NCI-H446 treated with DMSO at 0.1 percent for 48 hours (cell line): ENCODE results near the gene GPR137B.
"Not testable (repeated sequence)": the region's sequence is repeated elsewhere in the genome, so short reads cannot be mapped to it uniquely, and the experiment has no call there.

ENCODE experiments used
- DNase-seq: peaks from one replicate; lab custom pipeline; 2025; lab: John Stamatoyannopoulos, UW

The GPR137B gene

GRCh38 chr1:236161230-236161629 is 18.9 kb downstream of the GPR137B start:
- DNase-seq, result no peak

- not testable (repeated sequence) for DNase-seq
These were observed 19.4 kb downstream of the GPR137B start for GRCh38 chr1:236161755-236162154.

- DNase-seq, result no peak
These were observed 21.3 kb downstream of the GPR137B start for GRCh38 chr1:236163463-236164153.

- no peak for DNase-seq
These were observed 21.9 kb downstream of the GPR137B start for GRCh38 chr1:236164273-236164672.

- DNase-seq, result no peak
These were observed 23.1 kb downstream of the GPR137B start for GRCh38 chr1:236165238-236165981.

GRCh38 chr1:236166041-236166440 is 23.7 kb downstream of the GPR137B start:
- DNase-seq, result no peak

GRCh38 chr1:236167154-236167553 is 24.8 kb downstream of the GPR137B start:
- DNase-seq, result no peak

- DNase-seq, result no peak
These were observed 25.2 kb downstream of the GPR137B start for GRCh38 chr1:236167578-236167977.

- DNase-seq, result no peak
These were observed 26.5 kb downstream of the GPR137B start for GRCh38 chr1:236168716-236169429.

- DNase-seq, result no peak
These were observed 29.8 kb downstream of the GPR137B start for GRCh38 chr1:236172041-236172579.

GRCh38 chr1:236173174-236173767 is 30.9 kb downstream of the GPR137B start:
- DNase-seq, result no peak

GRCh38 chr1:236175642-236176336 is 33.5 kb downstream of the GPR137B start:
- DNase-seq, result no peak

GRCh38 chr1:236176337-236177336 is 34.3 kb downstream of the GPR137B start:
- DNase-seq, result no peak

- no peak for DNase-seq
These were observed 37.3 kb downstream of the GPR137B start for GRCh38 chr1:236179634-236180033.

- DNase-seq, result no peak
These were observed 38.7 kb downstream of the GPR137B start for GRCh38 chr1:236181059-236181458.

GRCh38 chr1:236185687-236186086 is 43.3 kb downstream of the GPR137B start:
- DNase-seq, result no peak

- not testable (repeated sequence) for DNase-seq
These were observed 44.1 kb downstream of the GPR137B start for GRCh38 chr1:236186471-236186870.

GRCh38 chr1:236188084-236188483 is 45.7 kb downstream of the GPR137B start:
- DNase-seq, result not testable (repeated sequence)

GRCh38 chr1:236193184-236193583 is 50.8 kb downstream of the GPR137B start:
- DNase-seq, result no peak

GRCh38 chr1:236200925-236201324 is 58.6 kb downstream of the GPR137B start:
- DNase-seq, result no peak
